ENCODE data around the gene PDLIM3.
"Not testable (repeated sequence)": the region's sequence is repeated elsewhere in the genome, so short reads cannot be mapped to it uniquely, and the experiment has no call there.

PDLIM3 gene

GRCh38 chr4:185540040-185540439 lies 4.7 kb upstream of the PDLIM3 start:
- no peak for DNase-seq (ENCODE audit: low spot score)
- TF ChIP-seq CTCF (IDR thresholded peaks at IDR 0.05; ENCODE audit: extremely low read depth, missing control alignments), result no peak

- no peak for DNase-seq (ENCODE audit: low spot score)
- no peak for TF ChIP-seq CTCF (IDR thresholded peaks at IDR 0.05; ENCODE audit: extremely low read depth, missing control alignments)
Observed at GRCh38 chr4:185538806-185539205, 3.5 kb upstream of the PDLIM3 start.

GRCh38 chr4:185536411-185536709 lies 1.1 kb upstream of the PDLIM3 start:
- TF ChIP-seq CTCF (IDR thresholded peaks at IDR 0.05; ENCODE audit: extremely low read depth, missing control alignments), result no peak
- no peak for DNase-seq (ENCODE audit: low spot score)

GRCh38 chr4:185535612-185536410 lies 504 bp upstream of the PDLIM3 start:
- DNase-seq (ENCODE audit: low spot score), result no peak
- TF ChIP-seq CTCF (IDR thresholded peaks at IDR 0.05; ENCODE audit: extremely low read depth, missing control alignments), result no peak

GRCh38 chr4:185534511-185534865 lies 819 bp downstream of the PDLIM3 start:
- TF ChIP-seq CTCF (IDR thresholded peaks at IDR 0.05; ENCODE audit: extremely low read depth, missing control alignments), result no peak
- DNase-seq (ENCODE audit: low spot score), result no peak

GRCh38 chr4:185532795-185533324 lies 2.4 kb downstream of the PDLIM3 start:
- no peak for DNase-seq (ENCODE audit: low spot score)
- TF ChIP-seq CTCF (IDR thresholded peaks at IDR 0.05; ENCODE audit: extremely low read depth, missing control alignments), result no peak

- no peak for TF ChIP-seq CTCF (IDR thresholded peaks at IDR 0.05; ENCODE audit: extremely low read depth, missing control alignments)
- no peak for DNase-seq (ENCODE audit: low spot score)
Observed at GRCh38 chr4:185532293-185532692, 3.0 kb downstream of the PDLIM3 start.

- DNase-seq (ENCODE audit: low spot score), result not testable (repeated sequence)
Observed at GRCh38 chr4:185531654-185532053, 3.7 kb downstream of the PDLIM3 start.
